ENCODE data around the gene SRP68.

SRP68 gene

DNA sequence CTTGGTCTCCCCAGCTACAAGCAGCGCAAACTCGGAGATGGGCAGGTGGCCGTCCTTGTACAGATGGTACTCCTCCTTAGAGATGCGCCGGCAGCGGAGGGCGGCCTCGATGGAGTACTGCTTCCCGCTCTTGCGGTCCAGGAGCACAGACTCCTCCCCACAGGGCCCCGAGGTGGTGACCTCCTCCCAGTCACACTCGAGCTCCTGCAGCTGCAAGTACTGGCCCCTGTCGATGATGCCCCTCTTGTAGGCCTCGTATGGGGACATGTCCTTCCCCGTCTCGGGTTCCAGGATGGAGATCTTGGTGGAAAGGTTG lies 64.5 kb downstream of the SRP68 start:
- no peak overlapping the region for H3K27ac ChIP-seq (replicated peaks)
- no peak overlapping the region for H3K4me3 ChIP-seq (replicated peaks; ENCODE audit: insufficient read depth, low read length)
- no peak for DNase-seq (ENCODE audit: low read depth in 1 of 2, low spot score in 1 of 2)
- TF ChIP-seq POLR2AphosphoS5 (IDR thresholded peaks at IDR 0.05; ENCODE audit: low read depth): no peak
- H3K27me3 ChIP-seq (ENCODE audit: insufficient read depth, poor library complexity, severe bottlenecking): no peaks in the 10 kb centered on the region

DNA sequence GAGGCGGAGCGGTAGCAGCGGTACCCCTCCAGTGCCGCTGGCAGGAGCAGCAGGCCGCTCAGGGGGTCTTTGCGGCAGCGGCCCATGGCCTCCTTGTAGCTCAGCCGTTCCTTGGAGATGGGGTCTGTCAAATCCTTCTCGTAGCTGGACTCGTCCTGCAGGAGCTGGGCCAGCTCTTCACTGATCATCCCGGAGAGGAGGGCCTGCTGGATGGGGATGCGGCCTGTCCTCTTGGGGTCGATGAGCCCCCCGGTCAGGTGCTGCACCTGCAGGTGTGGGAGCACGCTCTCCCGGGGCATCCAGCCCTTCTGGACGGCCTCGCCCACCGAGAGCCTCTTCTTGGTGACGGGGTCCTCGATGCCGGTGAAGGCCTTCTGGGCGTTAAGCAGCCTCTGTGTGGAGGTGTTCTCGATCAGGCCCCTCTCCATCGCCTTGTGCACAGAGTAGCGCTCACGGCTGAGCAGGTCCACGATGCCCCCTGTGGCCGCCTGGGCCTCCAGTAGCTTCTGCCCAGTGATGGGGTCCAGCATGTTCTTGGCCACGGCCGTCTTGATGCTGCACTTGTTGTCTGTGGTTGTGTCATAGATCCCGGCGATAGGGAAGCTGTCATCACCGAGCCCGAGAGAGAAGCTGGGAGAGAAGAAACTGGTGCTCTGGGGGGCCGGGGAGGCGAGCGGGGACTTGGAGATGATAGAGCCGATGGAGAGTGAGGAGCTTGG lies 65.0 kb downstream of the SRP68 start:
- H3K27me3 ChIP-seq (ENCODE audit: insufficient read depth, poor library complexity, severe bottlenecking): no peaks in the 10 kb centered on the region
- no peak for DNase-seq (ENCODE audit: low read depth in 1 of 2, low spot score in 1 of 2)
- TF ChIP-seq, protein P1, sequence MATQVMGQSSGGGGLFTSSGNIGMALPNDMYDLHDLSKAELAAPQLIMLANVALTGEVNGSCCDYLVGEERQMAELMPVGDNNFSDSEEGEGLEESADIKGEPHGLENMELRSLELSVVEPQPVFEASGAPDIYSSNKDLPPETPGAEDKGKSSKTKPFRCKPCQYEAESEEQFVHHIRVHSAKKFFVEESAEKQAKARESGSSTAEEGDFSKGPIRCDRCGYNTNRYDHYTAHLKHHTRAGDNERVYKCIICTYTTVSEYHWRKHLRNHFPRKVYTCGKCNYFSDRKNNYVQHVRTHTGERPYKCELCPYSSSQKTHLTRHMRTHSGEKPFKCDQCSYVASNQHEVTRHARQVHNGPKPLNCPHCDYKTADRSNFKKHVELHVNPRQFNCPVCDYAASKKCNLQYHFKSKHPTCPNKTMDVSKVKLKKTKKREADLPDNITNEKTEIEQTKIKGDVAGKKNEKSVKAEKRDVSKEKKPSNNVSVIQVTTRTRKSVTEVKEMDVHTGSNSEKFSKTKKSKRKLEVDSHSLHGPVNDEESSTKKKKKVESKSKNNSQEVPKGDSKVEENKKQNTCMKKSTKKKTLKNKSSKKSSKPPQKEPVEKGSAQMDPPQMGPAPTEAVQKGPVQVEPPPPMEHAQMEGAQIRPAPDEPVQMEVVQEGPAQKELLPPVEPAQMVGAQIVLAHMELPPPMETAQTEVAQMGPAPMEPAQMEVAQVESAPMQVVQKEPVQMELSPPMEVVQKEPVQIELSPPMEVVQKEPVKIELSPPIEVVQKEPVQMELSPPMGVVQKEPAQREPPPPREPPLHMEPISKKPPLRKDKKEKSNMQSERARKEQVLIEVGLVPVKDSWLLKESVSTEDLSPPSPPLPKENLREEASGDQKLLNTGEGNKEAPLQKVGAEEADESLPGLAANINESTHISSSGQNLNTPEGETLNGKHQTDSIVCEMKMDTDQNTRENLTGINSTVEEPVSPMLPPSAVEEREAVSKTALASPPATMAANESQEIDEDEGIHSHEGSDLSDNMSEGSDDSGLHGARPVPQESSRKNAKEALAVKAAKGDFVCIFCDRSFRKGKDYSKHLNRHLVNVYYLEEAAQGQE (IDR thresholded peaks at IDR 0.05; ENCODE audit: insufficient replicate concordance, low read depth): no peak
- TF ChIP-seq SPI1 (IDR thresholded peaks at IDR 0.05; ENCODE audit: borderline replicate concordance, low read depth) (no peak), POLR2AphosphoS5 (IDR thresholded peaks at IDR 0.05; ENCODE audit: low read depth) (no peak), GABPA (IDR thresholded peaks at IDR 0.05; ENCODE audit: low read depth) (no peak)
- TF ChIP-seq, protein P2, sequence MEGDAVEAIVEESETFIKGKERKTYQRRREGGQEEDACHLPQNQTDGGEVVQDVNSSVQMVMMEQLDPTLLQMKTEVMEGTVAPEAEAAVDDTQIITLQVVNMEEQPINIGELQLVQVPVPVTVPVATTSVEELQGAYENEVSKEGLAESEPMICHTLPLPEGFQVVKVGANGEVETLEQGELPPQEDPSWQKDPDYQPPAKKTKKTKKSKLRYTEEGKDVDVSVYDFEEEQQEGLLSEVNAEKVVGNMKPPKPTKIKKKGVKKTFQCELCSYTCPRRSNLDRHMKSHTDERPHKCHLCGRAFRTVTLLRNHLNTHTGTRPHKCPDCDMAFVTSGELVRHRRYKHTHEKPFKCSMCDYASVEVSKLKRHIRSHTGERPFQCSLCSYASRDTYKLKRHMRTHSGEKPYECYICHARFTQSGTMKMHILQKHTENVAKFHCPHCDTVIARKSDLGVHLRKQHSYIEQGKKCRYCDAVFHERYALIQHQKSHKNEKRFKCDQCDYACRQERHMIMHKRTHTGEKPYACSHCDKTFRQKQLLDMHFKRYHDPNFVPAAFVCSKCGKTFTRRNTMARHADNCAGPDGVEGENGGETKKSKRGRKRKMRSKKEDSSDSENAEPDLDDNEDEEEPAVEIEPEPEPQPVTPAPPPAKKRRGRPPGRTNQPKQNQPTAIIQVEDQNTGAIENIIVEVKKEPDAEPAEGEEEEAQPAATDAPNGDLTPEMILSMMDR (IDR thresholded peaks at IDR 0.05; ENCODE audit: insufficient read depth, low read length): no peak
- no peak overlapping the region for H3K4me3 ChIP-seq (replicated peaks; ENCODE audit: insufficient read depth, low read length)
- H3K27ac ChIP-seq (replicated peaks): no peak overlapping the region

DNA sequence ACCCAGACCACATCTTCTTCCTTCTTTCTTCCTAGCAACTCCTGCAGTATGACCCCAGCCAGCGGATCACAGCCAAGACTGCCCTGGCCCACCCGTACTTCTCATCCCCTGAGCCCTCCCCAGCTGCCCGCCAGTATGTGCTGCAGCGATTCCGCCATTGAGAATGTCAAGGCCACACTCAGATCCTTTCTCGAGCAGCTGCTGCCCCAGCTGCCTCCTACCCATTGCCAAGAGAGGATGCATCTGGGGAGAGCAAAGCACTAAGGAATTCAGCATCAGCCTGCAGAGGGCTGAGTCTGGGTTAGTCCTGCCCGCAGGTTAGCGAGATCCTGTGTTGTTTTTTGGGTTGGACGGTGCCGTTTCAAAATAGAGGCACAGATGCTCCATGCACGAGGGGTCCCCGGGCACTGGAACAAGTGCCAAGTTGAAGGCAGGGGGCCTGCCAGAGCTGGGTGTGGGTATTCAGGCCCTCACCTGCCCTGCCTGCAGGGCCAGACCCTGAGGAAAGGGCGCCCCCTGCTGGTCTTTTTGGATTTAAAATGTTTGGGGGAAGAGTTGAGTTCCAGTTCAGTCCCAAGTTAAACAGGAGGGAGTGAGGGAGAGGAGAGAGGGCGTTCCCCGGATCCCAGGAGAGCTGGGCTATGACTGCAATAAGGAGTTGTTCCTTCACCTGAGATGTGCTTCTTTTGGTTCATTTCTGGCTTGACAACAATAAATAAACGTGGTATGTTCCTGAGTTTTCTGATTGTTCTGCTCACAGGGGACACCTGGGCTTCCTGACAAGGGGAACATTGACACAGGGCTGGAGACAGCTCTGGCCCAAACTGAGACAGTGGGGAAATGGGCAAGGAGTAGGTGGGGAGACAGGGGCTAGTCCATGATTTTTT lies 66.8 kb downstream of the SRP68 start:
- Histone ChIP-seq H3K4me3 (replicated peaks; ENCODE audit: insufficient read depth, low read length) (no peak overlapping the region), H3K27ac (replicated peaks) (peak overlapping the region; percentile 3), H3K27me3 (ENCODE audit: insufficient read depth, poor library complexity, severe bottlenecking) (no peaks in the 10 kb centered on the region)
- TF ChIP-seq, protein P2 (IDR thresholded peaks at IDR 0.05; ENCODE audit: insufficient read depth, low read length): peak; percentile 26
- no peak for TF ChIP-seq SPI1 (IDR thresholded peaks at IDR 0.05; ENCODE audit: borderline replicate concordance, low read depth)
- DNase-seq (ENCODE audit: low read depth in 1 of 2, low spot score in 1 of 2): peak in 1 of 2 experiments; percentile 86

DNA sequence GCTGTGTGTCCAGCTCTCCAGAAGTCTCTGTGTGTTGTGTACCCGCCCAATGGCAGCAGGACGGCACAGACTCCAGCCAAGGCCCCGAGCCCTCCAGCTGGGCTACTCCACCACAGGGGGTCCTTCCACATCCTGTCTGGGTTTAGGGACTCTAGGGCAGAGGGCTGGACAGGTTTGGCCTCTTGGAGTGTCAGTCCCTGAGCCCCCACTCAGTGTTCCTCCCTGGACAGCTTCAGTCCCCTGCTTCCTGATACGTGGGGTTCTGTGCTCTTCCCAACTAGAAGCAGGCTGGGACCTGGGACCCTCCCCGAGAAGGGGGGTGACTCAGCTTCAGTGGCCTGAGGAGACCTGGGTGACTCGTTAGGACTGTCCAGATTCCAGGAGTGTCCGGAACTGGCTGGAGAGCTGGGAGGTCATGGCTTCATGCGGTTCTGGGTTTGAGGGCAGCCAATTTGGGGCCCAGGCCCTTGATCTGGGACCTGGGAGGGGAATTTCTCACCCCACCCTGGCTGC lies 67.5 kb downstream of the SRP68 start:
- TF ChIP-seq GABPA (IDR thresholded peaks at IDR 0.05; ENCODE audit: low read depth): no peak
- TF ChIP-seq SPI1 (IDR thresholded peaks at IDR 0.05; ENCODE audit: borderline replicate concordance, low read depth): no peak
- no peak for TF ChIP-seq POLR2AphosphoS5 (IDR thresholded peaks at IDR 0.05; ENCODE audit: low read depth)
- TF ChIP-seq, protein P1 (IDR thresholded peaks at IDR 0.05; ENCODE audit: insufficient replicate concordance, low read depth): no peak
- TF ChIP-seq, protein P2 (IDR thresholded peaks at IDR 0.05; ENCODE audit: insufficient read depth, low read length): no peak
- Histone ChIP-seq H3K27me3 (ENCODE audit: insufficient read depth, poor library complexity, severe bottlenecking) (no peaks in the 10 kb centered on the region), H3K27ac (replicated peaks) (peak overlapping the region; percentile 3), H3K4me3 (replicated peaks; ENCODE audit: insufficient read depth, low read length) (no peak overlapping the region)
- no peak for DNase-seq (ENCODE audit: low read depth in 1 of 2, low spot score in 1 of 2)
